Left forelimb (tissue), 1 donor: ENCODE results near the gene TBC1D4.

Experiments used
- DNase-seq: peaks from one replicate; pipeline ENCODE4 v3.0.0-alpha.2; 2018; ENCODE audit warnings: low spot score

Gene TBC1D4

GRCh38 chr13:75391432-75392100 is 90.4 kb downstream of the TBC1D4 start:
- no peak for DNase-seq

GRCh38 chr13:75390229-75390628 is 91.7 kb downstream of the TBC1D4 start:
- DNase-seq, result no peak

- DNase-seq, result no peak
These were observed 96.3 kb downstream of the TBC1D4 start for GRCh38 chr13:75385708-75386083.

- DNase-seq, result no peak
These were observed 96.9 kb downstream of the TBC1D4 start for GRCh38 chr13:75384879-75385707.

DNA sequence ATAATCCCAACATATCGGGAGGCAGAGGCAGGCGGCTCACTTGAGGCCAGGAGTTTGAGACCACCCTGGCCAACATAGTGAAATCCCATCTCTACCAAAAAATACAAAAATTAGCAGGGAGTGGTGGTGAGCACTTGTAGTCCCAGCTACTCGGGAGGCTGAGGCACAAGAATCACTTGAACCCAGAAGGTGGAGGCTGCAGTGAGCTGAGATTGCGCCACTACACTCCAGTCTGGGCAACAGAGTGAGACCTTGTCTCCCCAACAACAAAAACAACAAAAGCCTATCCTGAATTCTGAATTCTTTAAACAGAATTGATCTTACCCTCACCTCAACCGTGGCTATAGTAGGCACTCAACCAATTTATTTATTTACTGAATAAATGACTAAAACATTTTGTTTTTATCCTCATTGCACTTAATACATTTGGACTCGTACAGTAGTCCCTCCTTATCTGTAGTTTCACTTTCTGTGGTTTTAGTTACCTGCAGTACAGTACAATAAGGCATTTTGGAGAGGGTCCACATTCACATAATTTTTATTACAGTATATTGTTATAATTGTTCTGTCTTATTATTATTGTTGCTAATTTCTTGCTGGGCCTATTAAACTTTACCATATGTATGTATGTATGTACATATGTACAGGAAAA is 98.8 kb downstream of the TBC1D4 start:
- no peak for DNase-seq

DNA sequence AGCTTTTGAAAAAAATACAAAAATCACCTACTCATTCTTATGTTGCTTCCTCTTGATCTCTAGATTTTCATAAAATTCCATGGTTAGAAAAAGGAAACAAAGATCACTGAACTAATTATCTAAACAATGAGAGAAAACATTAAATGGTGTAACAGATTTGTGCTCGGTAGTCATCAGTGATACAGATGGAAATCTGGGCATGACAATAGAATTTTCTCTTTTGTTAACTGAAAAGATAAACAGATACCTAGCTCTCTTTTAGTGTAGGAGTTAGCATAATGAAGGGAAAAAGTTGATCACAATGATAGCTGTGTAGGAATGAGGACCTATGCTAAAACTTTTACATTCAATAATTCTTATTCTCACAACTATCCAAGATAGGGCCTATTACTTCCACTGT is 103.7 kb downstream of the TBC1D4 start:
- DNase-seq, result no peak

- no peak for DNase-seq
These were observed 105.1 kb downstream of the TBC1D4 start for GRCh38 chr13:75376792-75377402.

GRCh38 chr13:75375329-75375728 is 106.6 kb downstream of the TBC1D4 start:
- DNase-seq, result no peak

DNA sequence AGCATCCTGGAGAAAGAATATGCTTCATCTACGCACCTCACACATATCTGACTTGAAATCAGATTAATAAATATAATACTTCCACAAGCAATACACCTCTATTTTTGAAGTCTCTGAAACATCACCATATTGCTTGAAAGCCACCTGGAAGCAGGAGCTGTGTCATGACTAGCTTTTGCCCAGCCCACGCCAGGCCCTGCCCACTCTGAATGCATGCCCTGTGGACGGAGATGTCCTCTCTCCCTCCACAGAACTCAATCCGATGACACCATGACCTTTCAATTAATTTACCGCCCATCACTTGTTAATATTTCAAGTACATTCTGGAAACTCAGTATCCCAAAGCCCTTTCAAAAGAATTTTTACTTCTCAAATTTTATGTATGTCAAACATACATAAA is 108.0 kb downstream of the TBC1D4 start:
- no peak for DNase-seq

- no peak for DNase-seq
These were observed 108.8 kb downstream of the TBC1D4 start for GRCh38 chr13:75372923-75373841.

- no peak for DNase-seq
These were observed 109.5 kb downstream of the TBC1D4 start for GRCh38 chr13:75372517-75372916.

- DNase-seq, result no peak
These were observed 110.8 kb downstream of the TBC1D4 start for GRCh38 chr13:75371203-75371602.

DNA sequence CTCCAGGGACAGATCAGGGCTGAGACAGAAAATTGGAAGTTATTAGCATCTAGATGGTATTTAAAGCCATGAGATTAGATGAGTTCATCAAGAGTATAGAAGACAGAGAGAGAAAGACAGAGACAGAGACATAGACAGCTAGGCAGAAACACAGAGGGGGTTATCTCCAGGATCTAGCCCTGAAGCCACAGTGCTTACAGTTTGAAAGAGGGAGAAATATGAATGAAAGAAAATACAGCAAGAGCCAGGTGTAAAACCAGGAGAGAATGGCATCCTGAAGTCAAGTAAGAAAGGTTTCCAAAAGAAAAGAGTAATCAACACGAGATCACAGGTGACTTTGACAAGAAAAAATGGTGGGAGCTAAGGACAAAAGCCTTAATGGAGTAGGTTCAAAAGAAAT is 111.2 kb downstream of the TBC1D4 start:
- no peak for DNase-seq

- DNase-seq, result no peak
These were observed 112.0 kb downstream of the TBC1D4 start for GRCh38 chr13:75369981-75370380.

GRCh38 chr13:75368167-75368566 is 113.8 kb downstream of the TBC1D4 start:
- DNase-seq, result no peak

DNA sequence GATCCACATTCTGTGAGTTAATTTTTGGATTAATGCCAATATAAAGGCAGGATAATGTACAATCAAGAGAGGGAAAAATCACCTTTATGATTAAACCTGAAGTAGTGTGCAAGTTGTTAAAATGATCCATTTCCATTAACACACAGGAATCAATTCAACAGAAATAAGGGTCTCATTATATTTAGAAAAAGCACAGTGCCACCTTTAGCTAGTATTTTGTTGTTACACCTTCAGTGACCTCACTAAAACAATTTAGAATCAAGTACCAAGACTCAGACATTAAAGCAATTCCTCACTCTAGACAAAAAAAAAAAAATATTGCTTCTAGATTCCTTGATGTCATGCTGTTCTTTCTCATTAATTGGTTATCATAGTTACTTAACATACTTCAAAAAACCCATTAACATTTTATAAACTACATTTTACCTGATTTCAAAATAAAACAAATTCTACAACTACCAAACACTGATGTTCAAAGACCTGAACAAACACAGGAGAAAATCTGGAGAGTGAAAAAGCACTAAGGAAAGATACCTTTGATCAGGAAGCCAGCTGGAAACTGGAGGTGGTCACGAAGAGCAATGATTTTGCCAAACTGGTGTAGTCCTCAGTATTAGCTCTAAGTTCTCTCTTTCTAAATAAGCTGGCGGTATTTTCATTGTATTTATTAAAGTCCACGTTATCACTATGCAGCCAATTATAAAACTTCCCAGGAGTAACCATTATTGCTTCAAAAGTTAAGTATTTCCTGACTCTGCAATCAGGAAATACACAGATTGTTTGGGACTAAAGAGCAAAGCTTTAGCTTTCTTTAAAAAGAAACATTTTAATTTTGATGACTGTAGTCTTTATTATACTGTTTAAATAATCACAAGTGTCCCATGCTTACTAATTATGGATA is 115.3 kb downstream of the TBC1D4 start:
- no peak for DNase-seq

- DNase-seq, result no peak
These were observed 116.2 kb downstream of the TBC1D4 start for GRCh38 chr13:75365724-75366173.

DNA sequence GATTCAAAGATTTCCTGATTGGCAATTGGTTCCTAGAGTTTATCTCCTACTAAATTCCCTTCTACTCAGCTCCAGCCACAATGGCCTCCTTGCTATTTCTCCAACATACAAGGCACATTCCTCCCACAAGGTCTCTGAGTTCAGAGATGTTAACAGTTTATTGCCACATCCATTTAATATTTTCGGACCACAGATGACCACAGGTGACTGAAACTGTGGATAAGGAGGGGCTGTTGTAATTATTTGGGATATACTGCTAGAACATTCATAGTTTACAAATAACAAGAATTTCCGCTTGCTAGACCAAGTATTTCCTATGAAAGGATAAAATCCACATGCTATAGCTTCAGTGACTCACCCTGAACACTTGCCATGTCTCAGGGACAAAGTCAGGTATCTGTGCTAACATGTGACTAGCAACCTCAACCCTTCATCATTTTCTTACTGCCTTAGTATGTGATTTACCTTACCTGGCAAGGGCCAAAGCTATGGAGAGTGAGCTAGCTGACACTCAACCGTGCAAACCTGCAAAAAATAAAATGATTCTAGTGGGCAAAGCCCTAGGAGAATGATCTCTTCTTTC is 117.7 kb downstream of the TBC1D4 start:
- no peak for DNase-seq

DNA sequence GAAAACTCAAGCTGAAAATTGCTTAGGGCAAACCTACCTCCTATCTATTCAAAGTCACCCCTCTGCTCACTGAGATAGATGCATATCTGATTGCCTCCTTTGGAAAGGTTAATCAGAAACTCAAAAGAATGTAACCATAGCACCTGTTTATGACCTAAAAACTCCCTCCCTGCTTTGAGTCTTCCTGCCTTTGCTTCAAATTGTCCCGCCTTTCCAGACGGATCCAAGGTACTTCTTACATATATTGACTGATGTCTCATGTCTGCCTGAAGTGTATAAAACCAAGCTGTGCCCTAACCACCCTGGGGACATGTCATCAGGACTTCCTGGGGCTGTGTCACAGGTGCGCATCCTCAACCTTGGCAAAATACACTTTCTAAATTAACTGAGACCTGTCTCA is 118.6 kb downstream of the TBC1D4 start:
- DNase-seq, result no peak

DNA sequence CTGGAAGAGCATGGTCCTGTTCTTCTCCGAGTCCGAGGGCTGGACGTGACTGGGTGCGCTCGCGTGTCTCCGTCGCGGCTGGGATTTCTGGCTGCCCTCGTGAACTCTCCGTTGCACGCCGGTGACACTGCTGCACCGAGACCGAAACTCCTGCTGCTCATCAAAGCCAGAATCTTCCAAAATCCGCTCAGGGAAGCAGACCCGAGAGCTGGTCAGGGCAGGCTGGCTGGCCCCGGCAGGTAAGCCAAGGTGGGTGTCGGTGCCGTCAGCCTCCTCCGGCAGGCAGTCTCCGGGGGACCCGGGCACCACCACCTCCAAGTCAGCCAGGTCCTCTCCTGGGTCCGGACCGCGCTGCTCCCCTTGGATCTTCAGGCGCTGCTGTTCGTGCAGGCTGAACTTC is 119.9 kb downstream of the TBC1D4 start:
- no peak for DNase-seq
